Upper lobe of right lung (tissue), 1 donor: ENCODE measurements around the gene BRAP. TPM values are rescaled to one million over a fixed set of nuclear protein-coding genes. Genes with fewer than 3 reads are reported as not detected.
"Not testable (repeated sequence)": the region's sequence is repeated elsewhere in the genome, so short reads cannot be mapped to it uniquely, and the experiment has no call there.

Experiments
- ATAC-seq: fragments of 200-7000 bp; cut with Tn5 transposase; one replicate; pipeline ENCODE4 v1.9.1; 2020; ENCODE audit warnings: mild to moderate bottlenecking, moderate library complexity
- DNase-seq: peaks from one replicate; pipeline ENCODE4 v3.0.0-alpha.2; 2020
- H3K27ac ChIP-seq: fragments of 200-600 bp; one replicate; pipeline ENCODE4 v1.8.0; 2022
- H3K27me3 ChIP-seq: fragments of 200-600 bp; one replicate; pipeline ENCODE4 v1.8.0; 2022; ENCODE audit warnings: mild to moderate bottlenecking
- H3K36me3 ChIP-seq: fragments of 200-600 bp; one replicate; pipeline ENCODE4 v1.8.0; 2022
- H3K4me1 ChIP-seq: fragments of 200-600 bp; one replicate; pipeline ENCODE4 v1.8.0; 2022
- H3K4me3 ChIP-seq: fragments of 200-600 bp; one replicate; pipeline ENCODE4 v1.8.0; 2022; ENCODE audit warnings: mild to moderate bottlenecking
- H3K9me3 ChIP-seq: fragments of 200-600 bp; one replicate; pipeline ENCODE4 v1.8.0; 2022
- intact Hi-C: fragments of 100-400 bp; cut with DNase I; formaldehyde crosslinking; loops from one replicate; pipeline ENCODE4 v1.11.0; 2022
- total RNA-seq: library from RNA; stranded (reverse); fragmentation: NEBNext Ultra II Directional; extraction: Animal tissue kit (Norgen Biotek cat#: 25700); gene quantifications from one replicate; pipeline ENCODE4 v1.2.1, GENCODE V29; 2021
- TF ChIP-seq, protein P1 (sequence below): fragments of 200-600 bp; IDR thresholded peaks from one replicate; pipeline ENCODE4 v1.8.0; 2022; ENCODE audit warnings: antibody characterized with exemption
- donor health status: DM: no; HTN: yes; CAD: no; lungs with severe emphysema.

BRAP gene
- total RNA-seq, 1 donor from 2014 or later: 17.8 TPM

- intact Hi-C loops: no loop called here
- Histone ChIP-seq H3K4me3 (no peak overlapping the region), H3K36me3 (peaks cover 98% of the 10 kb centered on the region), H3K4me1 (no peaks in the 10 kb centered on the region), H3K27me3 (no peaks in the 10 kb centered on the region), H3K27ac (no peak overlapping the region), H3K9me3 (no peaks in the 10 kb centered on the region)
- DNase-seq (no peak), ATAC-seq (no peak)
- TF ChIP-seq, protein P1, sequence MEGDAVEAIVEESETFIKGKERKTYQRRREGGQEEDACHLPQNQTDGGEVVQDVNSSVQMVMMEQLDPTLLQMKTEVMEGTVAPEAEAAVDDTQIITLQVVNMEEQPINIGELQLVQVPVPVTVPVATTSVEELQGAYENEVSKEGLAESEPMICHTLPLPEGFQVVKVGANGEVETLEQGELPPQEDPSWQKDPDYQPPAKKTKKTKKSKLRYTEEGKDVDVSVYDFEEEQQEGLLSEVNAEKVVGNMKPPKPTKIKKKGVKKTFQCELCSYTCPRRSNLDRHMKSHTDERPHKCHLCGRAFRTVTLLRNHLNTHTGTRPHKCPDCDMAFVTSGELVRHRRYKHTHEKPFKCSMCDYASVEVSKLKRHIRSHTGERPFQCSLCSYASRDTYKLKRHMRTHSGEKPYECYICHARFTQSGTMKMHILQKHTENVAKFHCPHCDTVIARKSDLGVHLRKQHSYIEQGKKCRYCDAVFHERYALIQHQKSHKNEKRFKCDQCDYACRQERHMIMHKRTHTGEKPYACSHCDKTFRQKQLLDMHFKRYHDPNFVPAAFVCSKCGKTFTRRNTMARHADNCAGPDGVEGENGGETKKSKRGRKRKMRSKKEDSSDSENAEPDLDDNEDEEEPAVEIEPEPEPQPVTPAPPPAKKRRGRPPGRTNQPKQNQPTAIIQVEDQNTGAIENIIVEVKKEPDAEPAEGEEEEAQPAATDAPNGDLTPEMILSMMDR: no peak
Measured at GRCh38 chr12:111664961-111665865, 20.5 kb downstream of the BRAP start.

DNA sequence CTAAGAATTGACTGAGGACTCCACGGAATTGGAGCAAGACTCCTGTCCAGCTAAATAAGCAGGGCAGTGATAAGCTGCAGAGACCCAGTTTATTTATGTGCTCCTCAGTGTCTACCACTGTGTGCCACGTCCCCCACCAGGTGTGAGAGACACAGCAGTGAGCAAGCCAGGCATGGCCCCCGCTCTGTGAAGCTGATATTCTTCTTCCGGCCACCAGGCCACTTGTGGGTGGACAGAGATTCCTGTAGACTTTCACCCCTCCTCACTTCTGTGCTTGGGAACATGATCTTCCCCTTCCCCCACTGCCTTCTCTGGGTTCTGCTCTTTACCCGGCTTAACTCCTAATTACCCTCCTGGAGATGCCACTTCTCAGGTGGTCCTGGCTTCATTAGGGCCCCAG lies 21.3 kb downstream of the BRAP start:
- TF ChIP-seq, protein P1: no peak
- Histone ChIP-seq H3K27ac (no peak overlapping the region), H3K4me3 (no peak overlapping the region), H3K36me3 (peaks cover 98% of the 10 kb centered on the region), H3K4me1 (no peaks in the 10 kb centered on the region), H3K9me3 (no peaks in the 10 kb centered on the region), H3K27me3 (no peaks in the 10 kb centered on the region)
- DNase-seq (no peak), ATAC-seq (no peak)
- intact Hi-C loops: no loop called here

GRCh38 chr12:111656016-111656415 lies 29.7 kb downstream of the BRAP start:
- ATAC-seq: no peak
- TF ChIP-seq, protein P1: no peak

GRCh38 chr12:111655356-111655755 lies 30.4 kb downstream of the BRAP start:
- no peak for DNase-seq
- H3K27me3 ChIP-seq: no peaks in the 10 kb centered on the region
- intact Hi-C loops: no loop called here
- no peak for ATAC-seq
- no peak overlapping the region for H3K4me3 ChIP-seq
- no peak overlapping the region for H3K27ac ChIP-seq
- H3K9me3 ChIP-seq: no peaks in the 10 kb centered on the region
- TF ChIP-seq, protein P1: no peak
- no peaks in the 10 kb centered on the region for H3K4me1 ChIP-seq
- H3K36me3 ChIP-seq: peaks cover 98% of the 10 kb centered on the region

More at GRCh38 chr12:111656016-111656415, 29.7 kb downstream of the BRAP start:
- Histone ChIP-seq H3K36me3 (peaks cover 100% of the 10 kb centered on the region), H3K27ac (no peak overlapping the region), H3K27me3 (no peaks in the 10 kb centered on the region), H3K4me1 (no peaks in the 10 kb centered on the region), H3K9me3 (no peaks in the 10 kb centered on the region), H3K4me3 (no peak overlapping the region)
- no peak for DNase-seq
- intact Hi-C loops: no loop called here

DNA sequence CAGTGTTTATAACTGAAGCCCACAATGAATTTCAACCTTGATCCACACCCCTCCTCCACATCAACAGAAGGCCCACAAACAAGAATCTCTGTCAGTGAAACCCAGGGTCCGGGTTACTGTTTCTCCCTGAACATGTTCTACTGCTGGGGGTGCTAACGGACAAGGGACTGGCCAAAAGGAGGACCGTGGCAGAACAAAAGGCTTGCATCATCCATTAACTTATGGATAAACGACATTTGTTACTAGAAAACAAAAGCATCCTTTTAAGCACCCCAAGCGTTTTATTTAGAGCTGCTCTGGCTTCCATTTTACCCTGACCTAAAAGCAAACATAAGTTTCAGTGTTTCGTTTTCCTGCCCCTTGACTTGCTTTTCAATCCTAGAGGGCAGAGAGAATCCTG lies 32.2 kb downstream of the BRAP start:
- Histone ChIP-seq H3K4me3 (no peak overlapping the region), H3K27ac (no peak overlapping the region), H3K36me3 (peaks cover 96% of the 10 kb centered on the region), H3K27me3 (no peaks in the 10 kb centered on the region), H3K4me1 (no peaks in the 10 kb centered on the region), H3K9me3 (no peaks in the 10 kb centered on the region)
- DNase-seq (no peak), ATAC-seq (no peak)
- intact Hi-C loops: no loop called here
- TF ChIP-seq, protein P1: no peak

GRCh38 chr12:111652530-111652929 lies 33.2 kb downstream of the BRAP start:
- H3K4me3 ChIP-seq, H3K27me3 ChIP-seq, intact Hi-C loops, H3K4me1 ChIP-seq, ATAC-seq, H3K27ac ChIP-seq, H3K9me3 ChIP-seq, DNase-seq: not testable (repeated sequence)
- peaks cover 96% of the 10 kb centered on the region for H3K36me3 ChIP-seq
